Measurements from ENCODE around the gene ERBB4. TPM values are rescaled to one million over a fixed set of nuclear protein-coding genes. Genes with fewer than 3 reads are reported as not detected.

The ERBB4 gene
- total RNA-seq, 1 experiment from 2014 or later = 0.04 TPM

- H3K27me3 Mint-ChIP-seq (ENCODE audit: low read depth) = no peaks in the 10 kb centered on the region
- no peak overlapping the region for H2BK5ac ChIP-seq (ENCODE audit: insufficient read length, low read length)
- H4K8ac ChIP-seq (replicated peaks; ENCODE audit: insufficient read length, low read depth, low read length) = no peak overlapping the region
- no peak overlapping the region for H2BK12ac ChIP-seq (ENCODE audit: insufficient read length, low read depth, low read length)
- H3K36me3 Mint-ChIP-seq (ENCODE audit: insufficient read depth in 1 of 3, low read depth in 3 of 3) = no peaks in the 10 kb centered on the region
- H2BK15ac ChIP-seq (ENCODE audit: low read depth, low read length) = no peak overlapping the region
- H3T11ph ChIP-seq (ENCODE audit: low read length) = no peak overlapping the region
- H4K91ac ChIP-seq (ENCODE audit: insufficient read length, low read depth, low read length) = no peak overlapping the region
- no peak overlapping the region for H3K14ac ChIP-seq (ENCODE audit: insufficient read depth, low read length)
- H3K4me1 ChIP-seq (ENCODE audit: insufficient read depth, low read length) = no peaks in the 10 kb centered on the region
- no peak overlapping the region for H3K4me2 ChIP-seq (ENCODE audit: insufficient read depth, insufficient read length, low read length)
- H3K4ac ChIP-seq (ENCODE audit: low read depth, low read length) = no peak overlapping the region
- no peaks in the 10 kb centered on the region for H3K4me1 Mint-ChIP-seq
- H3K4me3 Mint-ChIP-seq = no peak overlapping the region
- no peak overlapping the region for H3K56ac ChIP-seq (ENCODE audit: insufficient read length, low read depth, low read length)
- H2AFZ ChIP-seq (ENCODE audit: low read length) = no peak overlapping the region
- DNase-seq = no peak
- TF ChIP-seq CTCF (conservative IDR thresholded peaks at IDR 0.05) = no peak
- H2AK5ac ChIP-seq (ENCODE audit: insufficient read length, low read length) = no peak overlapping the region
- H3K18ac ChIP-seq (ENCODE audit: insufficient read length, low read depth, low read length) = no peak overlapping the region
- H4K20me1 ChIP-seq (ENCODE audit: control insufficient read depth, insufficient read depth, insufficient read length) = no peaks in the 10 kb centered on the region
- no peaks in the 10 kb centered on the region for H3K9me3 ChIP-seq (ENCODE audit: control insufficient read depth, low read depth, low read length)
- no peaks in the 10 kb centered on the region for H3K79me1 ChIP-seq (ENCODE audit: insufficient read depth, low read depth, low read length, poor library complexity, severe bottlenecking)
- H2BK120ac ChIP-seq (ENCODE audit: low read depth, low read length, poor library complexity, severe bottlenecking) = no peak overlapping the region
- WGBS (ENCODE audit: extremely low coverage, insufficient read length, low lambda C conversion rate) = no CpG with 5 or more reads among the region's 1 CpG
- no peak overlapping the region for H3K27ac Mint-ChIP-seq
- no peak overlapping the region for H3K9ac ChIP-seq (ENCODE audit: extremely low read depth, insufficient read length, low read length)
- H4K5ac ChIP-seq (ENCODE audit: insufficient read length, low read depth, low read length) = no peak overlapping the region
- H3K23me2 ChIP-seq (ENCODE audit: insufficient read length, low read depth, low read length, poor library complexity, severe bottlenecking) = no peaks in the 10 kb centered on the region
- no peaks in the 10 kb centered on the region for H3K79me2 ChIP-seq (ENCODE audit: insufficient read depth, low read length)
- H3K27ac ChIP-seq (ENCODE audit: insufficient read length, low read depth, low read length) = no peak overlapping the region
- no peaks in the 10 kb centered on the region for H3K27me3 ChIP-seq (ENCODE audit: insufficient read depth, low read length)
- H3K23ac ChIP-seq (ENCODE audit: insufficient read length, low read depth, low read length) = no peak overlapping the region
- H2BK20ac ChIP-seq (ENCODE audit: low read depth, low read length, poor library complexity, severe bottlenecking) = no peak overlapping the region
- no peaks in the 10 kb centered on the region; a peak in 1 of 5 replicates for H3K9me3 Mint-ChIP-seq
Observed at GRCh38 chr2:211671977-211672376, 866.6 kb downstream of the ERBB4 start.

All from H9 (cell line).